ENCODE data around the gene PARD3B.

GRCh38 chr2:205428811-205429210 lies 883.5 kb downstream of the PARD3B start:
- TF ChIP-seq CTCF (conservative IDR thresholded peaks at IDR 0.05; ENCODE audit: low read depth, low read length), result no peak
- TF ChIP-seq EZH2phosphoT487 (IDR thresholded peaks at IDR 0.05; ENCODE audit: borderline replicate concordance, low read length), result no peak

All from PC-3 (cell line).